ENCODE data around the gene MUC5AC. TPM values are rescaled to one million over a fixed set of nuclear protein-coding genes. Genes with fewer than 3 reads are reported as not detected.
"Not testable (repeated sequence)": the region's sequence is repeated elsewhere in the genome, so short reads cannot be mapped to it uniquely, and the experiment has no call there.

The MUC5AC gene
- total RNA-seq, 1 donor from 2014 or later = not detected

DNA sequence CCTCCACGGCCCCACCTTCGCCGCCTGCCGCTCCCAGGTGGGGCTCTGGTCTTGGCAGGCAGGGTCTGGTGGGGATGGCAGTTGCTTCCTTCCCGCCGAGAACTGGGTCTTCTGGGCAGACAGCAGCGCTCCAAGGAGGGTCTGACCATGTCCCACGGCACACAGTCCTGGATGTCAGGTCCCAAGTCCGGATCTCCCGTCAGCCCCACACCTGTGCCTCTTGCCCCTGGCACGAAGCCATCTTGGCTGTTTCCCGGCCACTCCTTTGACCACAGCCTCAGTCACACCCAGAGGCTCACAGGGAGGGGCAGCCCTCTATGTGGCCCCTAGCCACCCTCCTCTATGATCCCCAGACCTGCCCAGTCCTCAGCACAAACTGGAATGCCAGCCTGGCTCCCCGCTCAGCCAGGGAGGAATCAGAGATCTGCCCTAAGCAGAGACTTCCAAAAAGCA lies 79.4 kb downstream of the MUC5AC start:
- DNase-seq = no peak

DNA sequence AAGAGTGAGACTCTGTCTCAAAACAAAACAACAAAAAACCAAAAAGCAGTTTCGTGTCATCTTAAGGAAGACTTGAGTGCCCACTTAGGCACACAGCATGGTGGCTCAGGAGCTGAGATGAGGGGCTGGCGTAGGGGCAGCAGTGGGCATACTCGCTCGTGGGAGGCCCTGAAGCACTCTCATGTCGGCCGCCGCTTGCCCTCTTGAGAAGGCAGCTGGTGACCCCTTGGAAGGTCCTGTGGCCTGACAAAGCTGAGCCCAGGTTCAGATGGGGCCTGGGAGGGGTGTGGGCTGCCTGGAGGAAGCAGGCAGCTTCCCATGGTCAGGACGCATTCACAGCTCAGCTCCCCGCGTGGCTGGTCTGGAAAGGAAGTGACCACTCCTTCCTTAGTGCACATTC lies 80.1 kb downstream of the MUC5AC start:
- DNase-seq = no peak

DNA sequence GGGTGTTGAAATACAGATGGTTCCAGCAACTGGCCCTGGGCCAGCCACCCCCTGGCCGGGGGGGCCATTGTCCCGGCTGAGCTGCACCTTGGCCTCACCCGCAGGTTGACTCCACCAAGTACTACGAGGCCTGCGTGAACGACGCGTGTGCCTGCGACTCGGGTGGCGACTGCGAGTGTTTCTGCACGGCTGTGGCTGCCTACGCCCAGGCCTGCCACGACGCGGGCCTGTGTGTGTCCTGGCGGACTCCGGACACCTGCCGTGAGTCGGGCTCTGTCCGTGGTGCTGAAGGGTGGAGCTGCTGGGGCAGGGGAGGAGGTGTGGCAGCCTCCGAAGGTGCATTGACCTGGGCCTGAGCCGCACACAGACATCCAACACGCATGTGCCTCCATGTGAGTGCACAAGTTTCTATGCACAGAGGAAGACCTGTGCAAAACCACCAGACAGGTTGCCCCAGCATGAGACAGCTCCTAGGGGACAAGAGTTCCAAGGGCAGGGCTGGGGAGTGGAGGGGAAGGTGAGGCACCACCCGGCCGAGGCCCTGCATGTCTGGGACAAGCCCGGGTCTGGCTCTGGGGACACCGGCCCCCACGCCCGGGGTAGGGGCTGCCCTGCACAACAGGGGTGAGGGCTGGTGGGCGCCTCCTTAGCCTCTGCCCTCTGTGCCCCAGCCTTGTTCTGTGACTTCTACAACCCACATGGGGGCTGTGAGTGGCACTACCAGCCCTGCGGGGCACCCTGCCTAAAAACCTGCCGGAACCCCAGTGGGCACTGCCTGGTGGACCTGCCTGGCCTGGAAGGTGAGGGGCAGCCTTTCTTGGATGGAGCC lies 81.2 kb downstream of the MUC5AC start:
- DNase-seq = no peak

DNA sequence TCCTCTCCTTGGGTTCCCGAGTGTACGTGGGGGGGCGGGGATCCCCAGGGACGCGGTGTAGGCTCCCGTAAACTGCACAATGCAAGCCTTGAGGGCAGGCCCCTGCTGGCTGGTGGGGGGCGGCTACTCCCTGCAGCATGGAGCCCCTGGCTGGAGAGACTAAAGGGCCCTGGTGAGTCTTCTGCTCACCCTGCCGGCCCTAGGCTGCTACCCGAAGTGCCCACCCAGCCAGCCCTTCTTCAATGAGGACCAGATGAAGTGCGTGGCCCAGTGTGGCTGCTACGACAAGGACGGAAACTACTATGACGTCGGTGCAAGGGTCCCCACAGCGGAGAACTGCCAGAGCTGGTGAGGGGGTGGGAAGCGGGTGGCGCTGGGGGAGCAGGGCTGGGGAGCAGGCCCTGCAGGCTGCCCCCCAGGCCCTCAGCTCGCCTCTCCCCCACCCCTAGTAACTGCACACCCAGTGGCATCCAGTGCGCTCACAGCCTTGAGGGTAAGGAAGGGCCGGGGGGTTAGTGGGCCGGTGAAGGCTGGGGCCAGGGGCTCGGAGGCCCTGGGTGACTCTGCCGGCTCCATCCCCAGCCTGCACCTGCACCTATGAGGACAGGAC lies 81.9 kb downstream of the MUC5AC start:
- no peak for DNase-seq

DNA sequence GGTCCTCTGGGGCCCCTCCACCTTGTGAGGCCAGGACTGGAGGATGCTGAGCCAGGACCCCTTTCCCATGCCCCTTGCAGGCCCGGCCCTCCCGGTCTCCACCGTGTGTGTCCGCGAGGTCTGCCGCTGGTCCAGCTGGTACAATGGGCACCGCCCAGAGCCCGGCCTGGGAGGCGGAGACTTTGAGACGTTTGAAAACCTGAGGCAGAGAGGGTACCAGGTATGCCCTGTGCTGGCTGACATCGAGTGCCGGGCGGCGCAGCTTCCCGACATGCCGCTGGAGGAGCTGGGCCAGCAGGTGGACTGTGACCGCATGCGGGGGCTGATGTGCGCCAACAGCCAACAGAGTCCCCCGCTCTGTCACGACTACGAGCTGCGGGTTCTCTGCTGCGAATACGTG lies 83.0 kb downstream of the MUC5AC start:
- DNase-seq = no peak

DNA sequence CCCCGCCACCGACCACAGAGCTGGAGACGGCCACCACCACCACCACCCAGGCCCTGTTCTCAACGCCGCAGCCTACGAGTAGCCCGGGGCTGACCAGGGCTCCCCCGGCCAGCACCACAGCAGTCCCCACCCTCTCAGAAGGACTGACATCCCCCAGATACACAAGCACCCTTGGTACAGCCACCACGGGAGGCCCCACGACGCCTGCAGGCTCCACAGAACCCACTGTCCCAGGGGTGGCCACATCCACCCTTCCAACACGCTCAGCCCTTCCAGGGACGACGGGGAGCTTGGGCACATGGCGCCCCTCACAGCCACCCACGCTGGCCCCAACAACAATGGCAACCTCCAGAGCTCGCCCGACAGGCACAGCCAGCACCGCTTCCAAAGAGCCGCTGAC lies 84.0 kb downstream of the MUC5AC start:
- no peak for DNase-seq

DNA sequence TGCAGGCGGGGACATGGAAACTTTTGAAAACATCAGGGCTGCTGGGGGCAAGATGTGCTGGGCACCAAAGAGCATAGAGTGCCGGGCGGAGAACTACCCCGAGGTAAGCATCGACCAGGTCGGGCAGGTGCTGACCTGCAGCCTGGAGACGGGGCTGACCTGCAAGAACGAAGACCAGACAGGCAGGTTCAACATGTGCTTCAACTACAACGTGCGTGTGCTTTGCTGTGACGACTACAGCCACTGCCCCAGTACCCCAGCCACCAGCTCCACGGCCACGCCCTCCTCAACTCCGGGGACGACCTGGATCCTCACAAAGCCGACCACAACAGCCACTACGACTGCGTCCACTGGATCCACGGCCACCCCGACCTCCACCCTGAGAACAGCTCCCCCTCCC lies 84.5 kb downstream of the MUC5AC start:
- no peak for DNase-seq

DNA sequence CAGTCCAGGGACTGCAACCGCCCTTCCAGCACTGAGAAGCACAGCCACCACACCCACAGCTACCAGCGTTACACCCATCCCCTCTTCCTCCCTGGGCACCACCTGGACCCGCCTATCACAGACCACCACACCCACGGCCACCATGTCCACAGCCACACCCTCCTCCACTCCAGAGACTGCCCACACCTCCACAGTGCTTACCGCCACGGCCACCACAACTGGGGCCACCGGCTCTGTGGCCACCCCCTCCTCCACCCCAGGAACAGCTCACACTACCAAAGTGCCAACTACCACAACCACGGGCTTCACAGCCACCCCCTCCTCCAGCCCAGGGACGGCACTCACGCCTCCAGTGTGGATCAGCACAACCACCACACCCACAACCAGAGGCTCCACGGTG lies 85.0 kb downstream of the MUC5AC start:
- DNase-seq = not testable (repeated sequence)

DNA sequence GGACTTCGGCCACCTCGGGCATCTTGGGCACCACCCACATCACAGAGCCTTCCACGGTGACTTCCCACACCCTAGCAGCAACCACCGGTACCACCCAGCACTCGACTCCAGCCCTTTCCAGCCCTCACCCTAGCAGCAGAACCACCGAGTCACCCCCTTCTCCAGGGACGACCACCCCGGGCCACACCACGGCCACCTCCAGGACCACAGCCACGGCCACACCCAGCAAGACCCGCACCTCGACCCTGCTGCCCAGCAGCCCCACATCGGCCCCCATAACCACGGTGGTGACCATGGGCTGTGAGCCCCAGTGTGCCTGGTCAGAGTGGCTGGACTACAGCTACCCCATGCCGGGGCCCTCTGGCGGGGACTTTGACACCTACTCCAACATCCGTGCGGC lies 85.8 kb downstream of the MUC5AC start:
- DNase-seq = not testable (repeated sequence)

DNA sequence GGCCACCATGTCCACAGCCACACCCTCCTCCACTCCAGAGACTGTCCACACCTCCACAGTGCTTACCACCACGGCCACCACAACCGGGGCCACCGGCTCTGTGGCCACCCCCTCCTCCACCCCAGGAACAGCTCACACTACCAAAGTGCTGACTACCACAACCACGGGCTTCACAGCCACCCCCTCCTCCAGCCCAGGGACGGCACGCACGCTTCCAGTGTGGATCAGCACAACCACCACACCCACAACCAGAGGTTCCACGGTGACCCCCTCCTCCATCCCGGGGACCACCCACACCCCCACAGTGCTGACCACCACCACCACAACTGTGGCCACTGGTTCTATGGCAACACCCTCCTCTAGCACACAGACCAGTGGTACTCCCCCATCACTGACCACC lies 86.8 kb downstream of the MUC5AC start:
- not testable (repeated sequence) for DNase-seq

DNA sequence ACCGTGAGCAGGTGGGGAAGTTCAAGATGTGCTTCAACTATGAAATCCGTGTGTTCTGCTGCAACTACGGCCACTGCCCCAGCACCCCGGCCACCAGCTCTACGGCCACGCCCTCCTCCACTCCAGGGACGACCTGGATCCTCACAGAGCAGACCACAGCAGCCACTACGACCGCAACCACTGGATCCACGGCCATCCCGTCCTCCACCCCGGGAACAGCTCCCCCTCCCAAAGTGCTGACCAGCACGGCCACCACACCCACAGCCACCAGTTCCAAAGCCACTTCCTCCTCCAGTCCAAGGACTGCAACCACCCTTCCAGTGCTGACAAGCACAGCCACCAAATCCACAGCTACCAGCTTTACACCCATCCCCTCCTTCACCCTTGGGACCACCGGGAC lies 88.0 kb downstream of the MUC5AC start:
- DNase-seq = not testable (repeated sequence)

DNA sequence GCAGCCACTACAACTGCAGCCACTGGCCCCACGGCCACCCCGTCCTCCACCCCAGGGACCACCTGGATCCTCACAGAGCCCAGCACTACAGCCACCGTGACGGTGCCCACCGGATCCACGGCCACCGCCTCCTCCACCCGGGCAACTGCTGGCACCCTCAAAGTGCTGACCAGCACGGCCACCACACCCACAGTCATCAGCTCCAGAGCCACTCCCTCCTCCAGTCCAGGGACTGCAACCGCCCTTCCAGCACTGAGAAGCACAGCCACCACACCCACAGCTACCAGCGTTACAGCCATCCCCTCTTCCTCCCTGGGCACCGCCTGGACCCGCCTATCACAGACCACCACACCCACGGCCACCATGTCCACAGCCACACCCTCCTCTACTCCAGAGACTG lies 88.5 kb downstream of the MUC5AC start:
- DNase-seq = not testable (repeated sequence)

DNA sequence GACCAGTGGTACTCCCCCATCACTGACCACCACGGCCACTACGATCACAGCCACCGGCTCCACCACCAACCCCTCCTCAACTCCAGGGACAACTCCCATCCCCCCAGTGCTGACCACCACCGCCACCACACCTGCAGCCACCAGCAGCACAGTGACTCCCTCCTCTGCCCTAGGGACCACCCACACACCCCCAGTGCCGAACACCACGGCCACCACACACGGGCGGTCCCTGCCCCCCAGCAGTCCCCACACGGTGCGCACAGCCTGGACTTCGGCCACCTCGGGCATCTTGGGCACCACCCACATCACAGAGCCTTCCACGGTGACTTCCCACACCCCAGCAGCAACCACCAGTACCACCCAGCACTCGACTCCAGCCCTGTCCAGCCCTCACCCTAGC lies 89.3 kb downstream of the MUC5AC start:
- DNase-seq = not testable (repeated sequence)

DNA sequence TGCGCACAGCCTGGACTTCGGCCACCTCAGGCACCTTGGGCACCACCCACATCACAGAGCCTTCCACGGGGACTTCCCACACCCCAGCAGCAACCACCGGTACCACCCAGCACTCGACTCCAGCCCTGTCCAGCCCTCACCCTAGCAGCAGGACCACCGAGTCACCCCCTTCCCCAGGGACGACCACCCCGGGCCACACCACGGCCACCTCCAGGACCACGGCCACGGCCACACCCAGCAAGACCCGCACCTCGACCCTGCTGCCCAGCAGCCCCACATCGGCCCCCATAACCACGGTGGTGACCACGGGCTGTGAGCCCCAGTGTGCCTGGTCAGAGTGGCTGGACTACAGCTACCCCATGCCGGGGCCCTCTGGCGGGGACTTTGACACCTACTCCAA lies 91.2 kb downstream of the MUC5AC start:
- not testable (repeated sequence) for DNase-seq

DNA sequence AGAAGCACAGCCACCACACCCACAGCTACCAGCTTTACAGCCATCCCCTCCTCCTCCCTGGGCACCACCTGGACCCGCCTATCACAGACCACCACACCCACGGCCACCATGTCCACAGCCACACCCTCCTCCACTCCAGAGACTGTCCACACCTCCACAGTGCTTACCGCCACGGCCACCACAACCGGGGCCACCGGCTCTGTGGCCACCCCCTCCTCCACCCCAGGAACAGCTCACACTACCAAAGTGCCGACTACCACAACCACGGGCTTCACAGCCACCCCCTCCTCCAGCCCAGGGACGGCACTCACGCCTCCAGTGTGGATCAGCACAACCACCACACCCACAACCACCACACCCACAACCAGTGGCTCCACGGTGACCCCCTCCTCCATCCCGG lies 92.7 kb downstream of the MUC5AC start:
- not testable (repeated sequence) for DNase-seq

Other genes starting within 250 kb of the MUC5AC start
- gene CHID1, start 247.1 kb upstream of the MUC5AC start, total RNA-seq = 46.4 TPM
- 28.6 TPM for gene AP2A2, start 232.1 kb upstream of the MUC5AC start, total RNA-seq
- not detected for gene MUC6, start 121.2 kb upstream of the MUC5AC start, total RNA-seq
- gene MUC2, start 83.1 kb upstream of the MUC5AC start, total RNA-seq = 1.8 TPM
- gene MUC5B, start 65.1 kb downstream of the MUC5AC start, total RNA-seq = 159 TPM
- 32.7 TPM for gene TOLLIP, start 151.7 kb downstream of the MUC5AC start, total RNA-seq
- gene BRSK2, start 232.0 kb downstream of the MUC5AC start, total RNA-seq = 0.41 TPM